Osteoblast (primary cell): Measurements from ENCODE around the gene HPSE2. TPM values are rescaled to one million over a fixed set of nuclear protein-coding genes. Genes with fewer than 3 reads are reported as not detected.

Experiments
- DNase-seq: peaks from one replicate; pipeline ENCODE4 v3.0.0; 2011; ENCODE audit warnings: low spot score, mixed read lengths; ENCODE audit not compliant: insufficient read length; ENCODE audit errors: missing footprints
- H2AFZ ChIP-seq: 2 replicates; pipeline ENCODE4 v1.6.0; 2011; ENCODE audit warnings: mild to moderate bottlenecking, low read length
- H3K27ac ChIP-seq: 2 replicates; pipeline ENCODE4 v1.5.1; 2011; ENCODE audit warnings: mild to moderate bottlenecking, low read depth, low read length, moderate library complexity
- H3K27me3 ChIP-seq: 2 replicates; pipeline ENCODE4 v1.6.0; 2012; ENCODE audit warnings: mild to moderate bottlenecking, control low read depth, inconsistent platforms, low read length, moderate library complexity; ENCODE audit not compliant: insufficient read depth
- H3K36me3 ChIP-seq: 2 replicates; pipeline ENCODE4 v1.5.1; 2011; ENCODE audit warnings: mild to moderate bottlenecking, low read length, control low read depth, moderate library complexity; ENCODE audit not compliant: insufficient read depth
- H3K4me1 ChIP-seq: 2 replicates; pipeline ENCODE4 v1.5.1; 2011; ENCODE audit warnings: mild to moderate bottlenecking, low read length, control low read depth, moderate library complexity; ENCODE audit not compliant: insufficient read depth
- H3K4me2 ChIP-seq: 2 replicates; pipeline ENCODE4 v1.6.0; 2011; ENCODE audit warnings: mild to moderate bottlenecking, low read length; ENCODE audit not compliant: insufficient read depth
- H3K4me3 ChIP-seq: fragments of 200-600 bp; sonication (generic); 3 replicates; pipeline ENCODE4 v1.5.1; 2012; ENCODE audit warnings: mild to moderate bottlenecking, low read length, inconsistent platforms; ENCODE audit not compliant: insufficient read depth
- H3K79me2 ChIP-seq: 2 replicates; pipeline ENCODE4 v1.6.0; 2012; ENCODE audit warnings: mild to moderate bottlenecking, low read length, control low read depth, inconsistent platforms; ENCODE audit not compliant: insufficient read depth
- H3K9me3 ChIP-seq: 2 replicates; pipeline ENCODE4 v1.5.1; 2011; ENCODE audit warnings: low read depth, low read length, control low read depth
- H4K20me1 ChIP-seq: 2 replicates; pipeline ENCODE4 v1.6.0; 2012; ENCODE audit warnings: mild to moderate bottlenecking, low read length, control low read depth; ENCODE audit not compliant: insufficient read depth
- total RNA-seq: library from RNA; depleted of rRNA; stranded (reverse); fragments of >200 nt; gene quantifications from 2 replicates; pipeline ENCODE4 v1.2.3, GENCODE V29; 2012
- TF ChIP-seq, protein P1 (sequence below): IDR thresholded peaks from 2 replicates; pipeline ENCODE4 v1.5.1; 2011; ENCODE audit warnings: mild to moderate bottlenecking, low read depth, low read length, moderate library complexity; ENCODE audit errors: extremely low read depth

HPSE2 gene
- total RNA-seq, 1 donor = not detected

DNA sequence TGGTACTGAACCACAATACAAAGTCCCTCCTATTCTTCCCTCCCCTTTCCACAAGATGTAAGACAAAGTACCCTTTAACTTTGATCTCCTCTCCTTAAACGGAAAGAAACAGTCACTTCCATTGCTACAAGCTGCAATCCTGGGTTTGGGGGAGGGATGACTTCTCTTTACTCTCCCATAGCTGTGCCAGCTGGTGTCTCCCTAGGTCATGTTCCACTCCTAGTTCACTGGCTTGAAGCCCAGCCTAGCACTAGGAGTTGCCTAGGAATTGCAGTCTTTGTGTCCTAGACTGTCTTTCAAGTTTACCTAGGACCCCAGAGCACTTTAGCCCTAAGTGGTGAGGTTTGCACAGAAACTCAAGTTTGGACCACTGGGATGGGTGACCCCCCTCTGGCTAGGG lies 311.1 kb downstream of the HPSE2 start:
- Histone ChIP-seq H3K36me3 (no peaks in the 10 kb centered on the region), H3K4me2 (no peak overlapping the region), H4K20me1 (no peaks in the 10 kb centered on the region), H3K4me3 (no peak overlapping the region), H3K4me1 (no peaks in the 10 kb centered on the region), H3K27ac (no peak overlapping the region), H3K27me3 (no peaks in the 10 kb centered on the region), H3K79me2 (no peaks in the 10 kb centered on the region), H3K9me3 (peaks cover 3% of the 10 kb centered on the region), H2AFZ (no peak overlapping the region)
- DNase-seq = no peak
- TF ChIP-seq, protein P1, sequence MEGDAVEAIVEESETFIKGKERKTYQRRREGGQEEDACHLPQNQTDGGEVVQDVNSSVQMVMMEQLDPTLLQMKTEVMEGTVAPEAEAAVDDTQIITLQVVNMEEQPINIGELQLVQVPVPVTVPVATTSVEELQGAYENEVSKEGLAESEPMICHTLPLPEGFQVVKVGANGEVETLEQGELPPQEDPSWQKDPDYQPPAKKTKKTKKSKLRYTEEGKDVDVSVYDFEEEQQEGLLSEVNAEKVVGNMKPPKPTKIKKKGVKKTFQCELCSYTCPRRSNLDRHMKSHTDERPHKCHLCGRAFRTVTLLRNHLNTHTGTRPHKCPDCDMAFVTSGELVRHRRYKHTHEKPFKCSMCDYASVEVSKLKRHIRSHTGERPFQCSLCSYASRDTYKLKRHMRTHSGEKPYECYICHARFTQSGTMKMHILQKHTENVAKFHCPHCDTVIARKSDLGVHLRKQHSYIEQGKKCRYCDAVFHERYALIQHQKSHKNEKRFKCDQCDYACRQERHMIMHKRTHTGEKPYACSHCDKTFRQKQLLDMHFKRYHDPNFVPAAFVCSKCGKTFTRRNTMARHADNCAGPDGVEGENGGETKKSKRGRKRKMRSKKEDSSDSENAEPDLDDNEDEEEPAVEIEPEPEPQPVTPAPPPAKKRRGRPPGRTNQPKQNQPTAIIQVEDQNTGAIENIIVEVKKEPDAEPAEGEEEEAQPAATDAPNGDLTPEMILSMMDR = no peak

DNA sequence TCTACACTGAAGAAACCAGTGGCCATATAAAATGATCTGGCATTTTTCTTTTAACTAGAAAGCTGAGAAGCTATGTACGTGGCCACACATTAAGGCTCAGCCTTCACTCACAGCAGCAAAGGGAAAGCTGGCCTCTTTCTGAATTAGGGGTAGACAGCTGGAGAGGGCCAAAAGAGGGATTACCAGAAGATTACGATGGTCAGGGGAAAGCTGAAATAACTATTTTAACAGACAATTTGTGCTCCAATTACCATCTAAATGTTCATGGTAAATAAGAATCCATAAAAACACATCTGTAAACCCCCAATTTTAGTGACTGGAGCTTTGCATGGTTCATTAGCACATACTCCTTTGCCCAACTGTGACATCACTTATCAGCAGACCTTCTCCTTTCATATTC lies 314.3 kb downstream of the HPSE2 start:
- Histone ChIP-seq H3K4me1 (no peaks in the 10 kb centered on the region), H3K4me2 (no peak overlapping the region), H3K4me3 (no peak overlapping the region), H3K27ac (no peak overlapping the region), H3K9me3 (peaks cover 3% of the 10 kb centered on the region), H3K79me2 (no peaks in the 10 kb centered on the region), H2AFZ (no peak overlapping the region), H3K36me3 (no peaks in the 10 kb centered on the region), H3K27me3 (no peaks in the 10 kb centered on the region), H4K20me1 (no peaks in the 10 kb centered on the region)
- DNase-seq = no peak
- TF ChIP-seq, protein P1 = no peak

DNA sequence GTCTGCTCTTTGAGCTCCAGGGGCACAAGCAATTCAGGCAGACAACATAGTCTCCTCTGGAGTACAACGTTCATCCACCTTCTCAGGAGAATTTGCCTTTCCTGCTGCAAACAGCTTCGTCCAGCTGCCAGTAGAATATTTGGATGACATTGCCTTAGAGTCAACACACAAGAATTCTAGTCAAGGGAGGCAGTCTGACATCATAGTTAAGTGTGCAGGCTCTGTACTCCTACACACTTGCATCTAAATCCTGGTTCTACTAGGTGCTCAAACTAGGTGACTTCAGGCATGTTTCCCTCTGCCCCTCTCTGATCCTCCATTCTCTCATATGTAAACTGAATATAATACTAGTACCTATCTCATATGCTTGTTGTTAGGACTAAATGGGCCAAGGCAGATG lies 314.8 kb downstream of the HPSE2 start:
- no peaks in the 10 kb centered on the region for H3K79me2 ChIP-seq
- H3K27me3 ChIP-seq = no peaks in the 10 kb centered on the region
- no peak overlapping the region for H2AFZ ChIP-seq
- DNase-seq = no peak
- H3K9me3 ChIP-seq = peaks cover 3% of the 10 kb centered on the region
- H3K4me1 ChIP-seq = no peaks in the 10 kb centered on the region
- no peaks in the 10 kb centered on the region for H3K36me3 ChIP-seq
- H3K4me2 ChIP-seq = no peak overlapping the region
- no peak overlapping the region for H3K27ac ChIP-seq
- H3K4me3 ChIP-seq = no peak overlapping the region
- TF ChIP-seq, protein P1 = no peak
- no peaks in the 10 kb centered on the region for H4K20me1 ChIP-seq

DNA sequence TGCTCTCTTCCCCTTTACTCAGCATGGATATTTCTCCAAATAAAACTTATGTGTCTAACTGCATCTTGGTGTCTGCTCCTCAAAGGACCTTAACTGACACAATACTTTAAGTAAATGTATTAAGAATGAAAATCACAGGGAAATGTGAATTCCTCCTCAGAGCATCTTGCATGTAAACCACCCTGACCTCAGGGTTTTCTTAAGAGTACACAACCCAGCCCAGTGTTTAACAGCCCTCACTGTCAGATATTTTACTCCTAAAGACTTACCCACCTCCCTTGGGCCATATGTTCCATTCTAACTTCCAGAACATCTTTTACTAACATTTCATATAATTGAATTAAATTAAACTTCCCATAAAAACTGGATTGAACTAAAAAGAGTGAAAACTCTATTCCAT lies 315.3 kb downstream of the HPSE2 start:
- H3K36me3 ChIP-seq = no peaks in the 10 kb centered on the region
- peaks cover 3% of the 10 kb centered on the region for H3K9me3 ChIP-seq
- no peak overlapping the region for H2AFZ ChIP-seq
- H3K27me3 ChIP-seq = no peaks in the 10 kb centered on the region
- no peaks in the 10 kb centered on the region for H4K20me1 ChIP-seq
- no peaks in the 10 kb centered on the region for H3K4me1 ChIP-seq
- TF ChIP-seq, protein P1 = no peak
- H3K4me3 ChIP-seq = no peak overlapping the region
- no peak overlapping the region for H3K4me2 ChIP-seq
- peak; percentile 0 for DNase-seq
- H3K79me2 ChIP-seq = no peaks in the 10 kb centered on the region
- no peak overlapping the region for H3K27ac ChIP-seq
